ENCODE results near the gene CPXM2.

CPXM2 gene

GRCh38 chr10:123908379-123908778, 16.8 kb upstream of the CPXM2 start:
- TF ChIP-seq CTCF (IDR thresholded peaks at IDR 0.05) = no peak
- no peak overlapping the region for H2AFZ ChIP-seq
- no peaks in the 10 kb centered on the region for H3K4me1 ChIP-seq
- no peak overlapping the region for H3K4me3 ChIP-seq (ENCODE audit: low read depth, low read length)
- no peak overlapping the region for H3K9ac ChIP-seq
- no peaks in the 10 kb centered on the region for H3K36me3 ChIP-seq (ENCODE audit: control insufficient read depth, insufficient read depth, low read length)
- no peaks in the 10 kb centered on the region for H3K27me3 ChIP-seq (ENCODE audit: control insufficient read depth, insufficient read depth, low read length)
- H3K79me2 ChIP-seq = no peaks in the 10 kb centered on the region
- no peak overlapping the region for H3K27ac ChIP-seq
- no peaks in the 10 kb centered on the region for H3K9me3 ChIP-seq (ENCODE audit: control insufficient read depth, low read length)
- no peak overlapping the region for H3K4me2 ChIP-seq (ENCODE audit: low read length)

GRCh38 chr10:123906884-123907652, 15.5 kb upstream of the CPXM2 start:
- Histone ChIP-seq H3K27me3 (ENCODE audit: control insufficient read depth, insufficient read depth, low read length) (no peaks in the 10 kb centered on the region), H3K9me3 (ENCODE audit: control insufficient read depth, low read length) (no peaks in the 10 kb centered on the region), H3K79me2 (no peaks in the 10 kb centered on the region), H3K36me3 (ENCODE audit: control insufficient read depth, insufficient read depth, low read length) (no peaks in the 10 kb centered on the region), H3K4me1 (no peaks in the 10 kb centered on the region), H3K27ac (no peak overlapping the region), H3K4me3 (ENCODE audit: low read depth, low read length) (no peak overlapping the region), H3K4me2 (ENCODE audit: low read length) (no peak overlapping the region), H3K9ac (no peak overlapping the region), H2AFZ (no peak overlapping the region)
- no peak for TF ChIP-seq CTCF (IDR thresholded peaks at IDR 0.05)

- no peak overlapping the region for H2AFZ ChIP-seq
- H3K79me2 ChIP-seq = no peaks in the 10 kb centered on the region
- no peaks in the 10 kb centered on the region for H3K36me3 ChIP-seq (ENCODE audit: control insufficient read depth, insufficient read depth, low read length)
- H3K27ac ChIP-seq = no peak overlapping the region
- H3K9me3 ChIP-seq (ENCODE audit: control insufficient read depth, low read length) = no peaks in the 10 kb centered on the region
- no peak overlapping the region for H3K4me2 ChIP-seq (ENCODE audit: low read length)
- H3K9ac ChIP-seq = no peak overlapping the region
- H3K27me3 ChIP-seq (ENCODE audit: control insufficient read depth, insufficient read depth, low read length) = no peaks in the 10 kb centered on the region
- TF ChIP-seq CTCF (IDR thresholded peaks at IDR 0.05) = no peak
- H3K4me3 ChIP-seq (ENCODE audit: low read depth, low read length) = no peak overlapping the region
- no peaks in the 10 kb centered on the region for H3K4me1 ChIP-seq
These were observed 14.7 kb upstream of the CPXM2 start for GRCh38 chr10:123906296-123906695.

GRCh38 chr10:123904834-123905409, 13.3 kb upstream of the CPXM2 start:
- H3K4me1 ChIP-seq = no peaks in the 10 kb centered on the region
- H3K27ac ChIP-seq = no peak overlapping the region
- H3K9me3 ChIP-seq (ENCODE audit: control insufficient read depth, low read length) = no peaks in the 10 kb centered on the region
- no peak overlapping the region for H3K4me3 ChIP-seq (ENCODE audit: low read depth, low read length)
- no peaks in the 10 kb centered on the region for H3K79me2 ChIP-seq
- H2AFZ ChIP-seq = no peak overlapping the region
- no peaks in the 10 kb centered on the region for H3K36me3 ChIP-seq (ENCODE audit: control insufficient read depth, insufficient read depth, low read length)
- no peak overlapping the region for H3K4me2 ChIP-seq (ENCODE audit: low read length)
- no peak overlapping the region for H3K9ac ChIP-seq
- no peak for TF ChIP-seq CTCF (IDR thresholded peaks at IDR 0.05)
- no peaks in the 10 kb centered on the region for H3K27me3 ChIP-seq (ENCODE audit: control insufficient read depth, insufficient read depth, low read length)

- H2AFZ ChIP-seq = no peak overlapping the region
- no peaks in the 10 kb centered on the region for H3K36me3 ChIP-seq (ENCODE audit: control insufficient read depth, insufficient read depth, low read length)
- TF ChIP-seq CTCF (IDR thresholded peaks at IDR 0.05) = no peak
- no peaks in the 10 kb centered on the region for H3K4me1 ChIP-seq
- H3K27ac ChIP-seq = no peak overlapping the region
- H3K9ac ChIP-seq = no peak overlapping the region
- H3K27me3 ChIP-seq (ENCODE audit: control insufficient read depth, insufficient read depth, low read length) = no peaks in the 10 kb centered on the region
- H3K9me3 ChIP-seq (ENCODE audit: control insufficient read depth, low read length) = no peaks in the 10 kb centered on the region
- no peak overlapping the region for H3K4me2 ChIP-seq (ENCODE audit: low read length)
- no peaks in the 10 kb centered on the region for H3K79me2 ChIP-seq
- no peak overlapping the region for H3K4me3 ChIP-seq (ENCODE audit: low read depth, low read length)
These were observed 12.0 kb upstream of the CPXM2 start for GRCh38 chr10:123903621-123904020.

Measured in parathyroid adenoma (tissue), 2 donors.